ENCODE data around the gene CPVL. TPM values are rescaled to one million over a fixed set of nuclear protein-coding genes. Genes with fewer than 3 reads are reported as not detected.
A peak's percentile ranks its signal among the peaks of the same experiment; 100 is the strongest.
"Not testable (repeated sequence)": the region's sequence is repeated elsewhere in the genome, so short reads cannot be mapped to it uniquely, and the experiment has no call there.

CPVL gene
- total and polyA plus RNA-seq, 10 donors: 18.7 to 259 (median 130) TPM

DNA sequence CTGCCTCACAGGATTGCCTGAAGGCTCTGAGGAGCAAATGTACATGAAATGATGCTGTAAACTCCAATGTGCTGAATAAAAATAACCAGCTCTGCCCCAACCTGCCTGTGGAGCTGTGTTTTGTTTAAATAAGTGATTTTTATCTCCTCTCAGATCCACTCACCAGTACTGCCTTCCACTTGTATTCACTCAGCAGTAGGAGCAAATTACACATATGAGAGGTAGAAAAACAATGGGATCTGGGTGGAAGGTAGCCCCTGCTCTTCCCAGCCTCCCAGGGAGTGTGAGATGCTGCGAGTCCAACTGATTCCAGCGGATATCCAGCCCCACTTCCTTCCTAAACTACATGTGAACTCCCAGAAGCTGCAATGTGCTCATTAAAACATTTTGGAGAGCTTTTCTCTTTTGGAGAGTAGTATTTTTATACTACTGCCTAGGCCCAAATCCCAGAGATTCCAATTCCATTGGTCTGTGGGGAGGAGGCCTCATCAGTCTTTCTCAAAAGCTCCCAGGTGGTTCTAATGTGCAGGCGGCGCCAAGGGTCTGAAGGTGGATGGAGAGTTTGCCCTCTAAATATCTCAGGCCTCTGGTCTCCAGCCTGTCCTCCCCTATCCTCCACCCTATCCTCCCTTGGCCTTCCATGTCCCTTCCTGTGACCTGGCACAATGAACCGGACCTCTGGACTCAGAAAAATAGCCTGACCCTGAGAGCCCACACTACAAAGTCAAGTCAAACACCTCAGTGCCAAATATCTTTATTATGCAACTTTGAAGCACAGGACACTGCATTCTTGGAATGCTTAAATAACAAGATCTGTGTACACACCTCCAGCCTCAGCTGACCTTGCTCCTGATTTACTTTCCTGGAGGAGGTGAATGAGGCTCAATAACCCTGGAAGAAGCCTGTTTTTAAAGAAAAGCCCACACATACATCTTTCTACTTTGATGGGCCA, 46.2 kb downstream of the CPVL start:
- Histone ChIP-seq H3K4me1 (peaks cover 0 to 39% (median 20%) of the 10 kb centered on the region in 6 donors), H3K36me3 (no peaks in the 10 kb centered on the region), H3K9me3 (no peaks in the 10 kb centered on the region), H3K4me3 (no peak overlapping the region), H3K27ac (peak overlapping the region; percentile 15 to 63 (median 58)), H3K27me3 (replicated peaks in 1 of 7) (no peaks in the 10 kb centered on the region)
- intact Hi-C loops (cut with DNase I; ENCODE audit: low total_unique reads): loop anchor here (5.0 to 10.0 kb wide), 2 partner anchors 145 to 178 kb away; partner anchors contain the start of gene TRIL
- TF ChIP-seq, protein P1, sequence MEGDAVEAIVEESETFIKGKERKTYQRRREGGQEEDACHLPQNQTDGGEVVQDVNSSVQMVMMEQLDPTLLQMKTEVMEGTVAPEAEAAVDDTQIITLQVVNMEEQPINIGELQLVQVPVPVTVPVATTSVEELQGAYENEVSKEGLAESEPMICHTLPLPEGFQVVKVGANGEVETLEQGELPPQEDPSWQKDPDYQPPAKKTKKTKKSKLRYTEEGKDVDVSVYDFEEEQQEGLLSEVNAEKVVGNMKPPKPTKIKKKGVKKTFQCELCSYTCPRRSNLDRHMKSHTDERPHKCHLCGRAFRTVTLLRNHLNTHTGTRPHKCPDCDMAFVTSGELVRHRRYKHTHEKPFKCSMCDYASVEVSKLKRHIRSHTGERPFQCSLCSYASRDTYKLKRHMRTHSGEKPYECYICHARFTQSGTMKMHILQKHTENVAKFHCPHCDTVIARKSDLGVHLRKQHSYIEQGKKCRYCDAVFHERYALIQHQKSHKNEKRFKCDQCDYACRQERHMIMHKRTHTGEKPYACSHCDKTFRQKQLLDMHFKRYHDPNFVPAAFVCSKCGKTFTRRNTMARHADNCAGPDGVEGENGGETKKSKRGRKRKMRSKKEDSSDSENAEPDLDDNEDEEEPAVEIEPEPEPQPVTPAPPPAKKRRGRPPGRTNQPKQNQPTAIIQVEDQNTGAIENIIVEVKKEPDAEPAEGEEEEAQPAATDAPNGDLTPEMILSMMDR (IDR thresholded peaks at IDR 0.05 in 8 of 11, conservative IDR thresholded peaks at IDR 0.05 in 3 of 11): no peak
- TF ChIP-seq POLR2A (IDR thresholded peaks at IDR 0.05): no peak
- TF ChIP-seq POLR2AphosphoS5 (IDR thresholded peaks at IDR 0.05): no peak
- no peak for DNase-seq
- 67 to 84% (median 76%) methylated on average over 5 of the region's 5 CpGs for WGBS, 5 donors

DNA sequence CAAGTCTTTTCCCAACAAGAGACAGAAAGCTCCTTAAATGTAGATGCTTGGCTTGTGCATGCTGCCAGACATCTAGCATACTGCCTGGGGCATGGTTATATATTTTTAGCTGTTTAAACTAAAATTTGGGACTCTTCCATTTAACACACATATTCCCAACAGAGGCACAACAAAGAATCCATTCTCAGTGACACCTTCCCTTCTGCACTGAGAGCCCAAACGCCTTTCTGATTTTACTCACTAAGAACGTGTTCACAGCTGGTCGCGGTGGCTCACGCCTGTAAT, 49.9 kb downstream of the CPVL start:
- no peaks in the 10 kb centered on the region for H3K36me3 ChIP-seq
- H3K27ac ChIP-seq: no peak overlapping the region
- DNase-seq: no peak
- intact Hi-C loops (cut with DNase I; ENCODE audit: low total_unique reads): no loop called here
- TF ChIP-seq, protein P1 (IDR thresholded peaks at IDR 0.05 in 8 of 11, conservative IDR thresholded peaks at IDR 0.05 in 3 of 11): no peak
- TF ChIP-seq POLR2A (IDR thresholded peaks at IDR 0.05) (no peak), POLR2AphosphoS5 (IDR thresholded peaks at IDR 0.05) (no peak)
- no peaks in the 10 kb centered on the region for H3K27me3 ChIP-seq (replicated peaks in 1 of 7)
- H3K4me3 ChIP-seq: no peak overlapping the region
- 74 to 99% (median 95%) methylated on average over 5 of the region's 5 CpGs for WGBS, 5 donors
- H3K9me3 ChIP-seq: no peaks in the 10 kb centered on the region
- H3K4me1 ChIP-seq: peaks cover 0 to 31% (median 17%) of the 10 kb centered on the region in 6 donors

DNA sequence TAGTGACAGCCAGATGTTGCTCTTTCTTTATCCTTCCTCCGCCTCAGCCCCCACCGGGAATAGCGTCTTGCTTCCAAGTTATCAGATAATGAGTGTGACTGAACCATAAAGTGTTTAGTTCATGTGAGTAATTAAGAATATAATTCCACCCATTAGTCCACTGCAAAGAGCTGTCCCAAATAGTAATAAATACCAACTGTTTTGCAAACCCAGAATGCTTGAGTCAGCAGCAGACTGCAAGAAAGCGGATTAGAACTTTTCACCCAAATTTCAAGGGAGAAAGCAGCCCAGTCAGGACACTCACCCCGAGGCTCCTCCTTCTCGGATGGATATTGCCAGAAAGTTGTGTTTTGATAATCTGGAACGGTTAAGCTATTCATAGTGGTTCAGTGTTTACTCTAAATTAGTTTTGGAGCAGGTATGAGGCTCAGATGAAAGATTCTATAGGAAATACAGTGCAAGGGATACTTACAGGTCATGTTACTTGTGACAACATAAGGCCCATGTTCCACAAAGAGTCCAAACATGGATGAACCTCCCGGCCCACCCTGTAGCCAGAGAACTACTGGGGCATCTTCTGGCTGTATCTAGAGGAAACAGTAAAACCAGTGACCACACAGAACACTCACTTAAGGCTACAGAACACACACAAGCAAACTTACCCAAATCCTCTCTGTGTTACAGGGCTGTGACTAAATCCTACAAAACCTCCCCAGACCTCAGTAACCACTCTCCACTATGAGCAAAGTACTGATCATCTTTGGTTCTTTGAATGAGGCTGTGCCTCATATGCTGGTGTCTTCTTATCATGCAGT, 50.5 kb downstream of the CPVL start:
- H3K27ac ChIP-seq: no peak overlapping the region
- TF ChIP-seq POLR2AphosphoS5 (IDR thresholded peaks at IDR 0.05) (no peak), POLR2A (IDR thresholded peaks at IDR 0.05) (no peak)
- TF ChIP-seq, protein P1 (IDR thresholded peaks at IDR 0.05 in 8 of 11, conservative IDR thresholded peaks at IDR 0.05 in 3 of 11): no peak
- H3K4me1 ChIP-seq: peaks cover 1 to 31% (median 20%) of the 10 kb centered on the region in 6 donors
- H3K27me3 ChIP-seq (replicated peaks in 1 of 7): no peaks in the 10 kb centered on the region
- no peaks in the 10 kb centered on the region for H3K9me3 ChIP-seq
- 79 to 91% (median 86%) methylated on average over 8 of the region's 8 CpGs for WGBS, 5 donors
- no peak for DNase-seq
- H3K36me3 ChIP-seq: no peaks in the 10 kb centered on the region
- H3K4me3 ChIP-seq: no peak overlapping the region
- intact Hi-C loops (cut with DNase I; ENCODE audit: low total_unique reads): no loop called here

DNA sequence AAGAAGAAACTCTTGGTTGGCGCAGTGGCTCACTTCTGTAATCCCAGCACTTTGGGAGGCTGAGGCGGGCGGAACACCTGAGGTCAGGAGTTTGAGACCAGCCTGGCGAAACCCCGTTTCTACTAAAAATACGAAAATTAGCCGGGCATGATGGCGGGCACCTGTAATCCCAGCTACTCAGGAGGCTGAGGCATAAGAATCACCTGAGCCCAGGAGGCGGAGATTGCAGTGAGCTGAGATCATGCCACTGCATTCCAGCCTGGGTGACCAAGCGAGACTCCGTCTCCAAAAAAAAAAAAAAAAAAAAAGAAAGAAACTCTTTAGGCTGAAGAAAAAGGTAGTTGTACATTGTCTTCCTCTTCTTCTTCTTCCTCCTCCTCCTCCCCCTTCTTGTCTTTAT, 53.2 kb downstream of the CPVL start:
- H3K36me3 ChIP-seq; DNase-seq; H3K27me3 ChIP-seq (replicated peaks in 1 of 7); H3K27ac ChIP-seq; H3K9me3 ChIP-seq; intact Hi-C loops (cut with DNase I; ENCODE audit: low total_unique reads); H3K4me3 ChIP-seq: not testable (repeated sequence)
- 92 to 98% (median 97%) methylated on average over 11 of the region's 11 CpGs for WGBS, 5 donors
- peaks cover 6 to 36% (median 24%) of the 10 kb centered on the region in 6 donors for H3K4me1 ChIP-seq
